Smooth muscle cell (in vitro differentiated cells): Measurements from ENCODE around the gene PRSS36. TPM values are rescaled to one million over a fixed set of nuclear protein-coding genes. Genes with fewer than 3 reads are reported as not detected.

Experiments used
- DNase-seq: peaks from one replicate; lab custom pipeline; 2025; ENCODE audit not compliant: unreplicated experiment; lab: John Stamatoyannopoulos, UW
- H2AFZ ChIP-seq: fragments of 200-600 bp; sonication (generic); 2 replicates; pipeline ENCODE4 v1.6.0; 2016; ENCODE audit warnings: antibody characterized with exemption, low read depth, mild to moderate bottlenecking
- H3F3A ChIP-seq: fragments of 200-600 bp; sonication (generic); 2 replicates; pipeline ENCODE4 v1.6.0; 2017; ENCODE audit warnings: antibody characterized with exemption, low read depth
- H3K27ac ChIP-seq: fragments of 200-600 bp; sonication (generic); 2 replicates; pipeline ENCODE4 v1.5.1; 2016; ENCODE audit warnings: low read depth, mild to moderate bottlenecking
- H3K27me3 ChIP-seq: fragments of 200-600 bp; sonication (generic); 2 replicates; pipeline ENCODE4 v1.6.1; 2016; ENCODE audit warnings: low read depth, mild to moderate bottlenecking
- H3K36me3 ChIP-seq: fragments of 200-600 bp; sonication (generic); 2 replicates; pipeline ENCODE4 v1.5.1; 2016; ENCODE audit warnings: low read depth
- H3K4me1 ChIP-seq: fragments of 200-600 bp; sonication (generic); 2 replicates; pipeline ENCODE4 v1.5.1; 2016; ENCODE audit warnings: low read depth
- H3K4me2 ChIP-seq: fragments of 200-600 bp; sonication (generic); 2 replicates; pipeline ENCODE4 v1.6.0; 2016; ENCODE audit warnings: mild to moderate bottlenecking
- H3K4me3 ChIP-seq: fragments of 200-600 bp; sonication (generic); 2 replicates; pipeline ENCODE4 v1.5.1; 2016; ENCODE audit warnings: mild to moderate bottlenecking
- H3K79me2 ChIP-seq: fragments of 200-600 bp; sonication (generic); 2 replicates; pipeline ENCODE4 v1.6.0; 2016; ENCODE audit warnings: low read depth, mild to moderate bottlenecking
- H3K9ac ChIP-seq: fragments of 200-600 bp; sonication (generic); 2 replicates; pipeline ENCODE4 v1.6.0; 2016; ENCODE audit warnings: low read depth
- H3K9me3 ChIP-seq: fragments of 200-600 bp; sonication (generic); replicated peaks from 2 replicates; pipeline ENCODE4 v1.5.1; 2016; ENCODE audit warnings: low read depth
- H4K20me1 ChIP-seq: fragments of 200-600 bp; sonication (generic); 2 replicates; pipeline ENCODE4 v1.6.0; 2016; ENCODE audit warnings: low read depth
- CTCF ChIP-seq: fragments of 200-600 bp; sonication (generic); IDR thresholded peaks from 2 replicates; pipeline ENCODE4 v1.5.1; 2017; ENCODE audit warnings: borderline replicate concordance, mild to moderate bottlenecking, antibody characterized with exemption; ENCODE audit not compliant: insufficient read depth, poor library complexity, severe bottlenecking
- WGBS: methylation state at CpG from one replicate; pipeline ENCODE4 v1.1.7; 2016; ENCODE audit warnings: low lambda C conversion rate; 5-methylcytosine and 5-hydroxymethylcytosine counted together
- polyA plus RNA-seq: library from polyadenylated mRNA; unstranded; fragments of >200 nt; fragmentation: Nextera tagmentation; extraction: Ambion mirVana; gene quantifications from 2 replicates; pipeline ENCODE4 v1.2.1, GENCODE V29; 2016
- total RNA-seq: library from RNA; depleted of rRNA; stranded (reverse); fragments of >200 nt; gene quantifications from 2 replicates; pipeline ENCODE4 v1.2.3, GENCODE V29; 2014

The PRSS36 gene
- total and polyA plus RNA-seq, 2 experiments from 2014 or later, result 0.31 to 1.6 TPM

GRCh38 chr16:31129568-31130335 lies 20.1 kb downstream of the PRSS36 start:
- peaks cover 8% of the 10 kb centered on the region for H3K4me1 ChIP-seq
- peaks cover 5% of the 10 kb centered on the region for H4K20me1 ChIP-seq
- WGBS, result 93% methylated on average over 29 of the region's 29 CpGs
- no peak overlapping the region for H3K4me3 ChIP-seq
- H3K27ac ChIP-seq, result no peak overlapping the region
- H3K27me3 ChIP-seq, result no peaks in the 10 kb centered on the region
- no peaks in the 10 kb centered on the region for H3K36me3 ChIP-seq
- H3K79me2 ChIP-seq, result no peaks in the 10 kb centered on the region
- no peak overlapping the region for H2AFZ ChIP-seq
- H3K9ac ChIP-seq, result no peak overlapping the region
- no peak for DNase-seq
- H3K9me3 ChIP-seq, result no peaks in the 10 kb centered on the region
- TF ChIP-seq CTCF, result no peak
- no peaks in the 10 kb centered on the region for H3F3A ChIP-seq
- no peak overlapping the region for H3K4me2 ChIP-seq

- Histone ChIP-seq H3K27me3 (no peaks in the 10 kb centered on the region), H3K4me1 (peaks cover 2% of the 10 kb centered on the region), H3K79me2 (no peaks in the 10 kb centered on the region), H3K27ac (no peak overlapping the region), H4K20me1 (no peaks in the 10 kb centered on the region), H3F3A (no peaks in the 10 kb centered on the region), H3K36me3 (no peaks in the 10 kb centered on the region), H3K9me3 (no peaks in the 10 kb centered on the region), H3K4me3 (no peak overlapping the region), H3K9ac (no peak overlapping the region), H2AFZ (no peak overlapping the region), H3K4me2 (no peak overlapping the region)
- WGBS, result 93% methylated on average over 14 of the region's 14 CpGs
- no peak for TF ChIP-seq CTCF
- no peak for DNase-seq
Observed at GRCh38 chr16:31128711-31129567, 20.9 kb downstream of the PRSS36 start.

- WGBS, result 96% methylated on average over 13 of the region's 13 CpGs
- no peaks in the 10 kb centered on the region for H4K20me1 ChIP-seq
- no peak overlapping the region for H3K4me3 ChIP-seq
- H3F3A ChIP-seq, result no peaks in the 10 kb centered on the region
- no peak overlapping the region for H3K4me2 ChIP-seq
- no peak overlapping the region for H2AFZ ChIP-seq
- H3K27me3 ChIP-seq, result no peaks in the 10 kb centered on the region
- no peak for DNase-seq
- no peaks in the 10 kb centered on the region for H3K4me1 ChIP-seq
- H3K9ac ChIP-seq, result no peak overlapping the region
- H3K9me3 ChIP-seq, result no peaks in the 10 kb centered on the region
- no peak for TF ChIP-seq CTCF
- no peaks in the 10 kb centered on the region for H3K79me2 ChIP-seq
- no peaks in the 10 kb centered on the region for H3K36me3 ChIP-seq
- H3K27ac ChIP-seq, result no peak overlapping the region
Observed at GRCh38 chr16:31127182-31127581, 22.7 kb downstream of the PRSS36 start.
